Smooth muscle cell (in vitro differentiated cells): Measurements from ENCODE around the gene IKBKG. TPM values are rescaled to one million over a fixed set of nuclear protein-coding genes. Genes with fewer than 3 reads are reported as not detected.
A peak's percentile ranks its signal among the peaks of the same experiment; 100 is the strongest.
"Not testable (repeated sequence)": the region's sequence is repeated elsewhere in the genome, so short reads cannot be mapped to it uniquely, and the experiment has no call there.

Experiments used
- DNase-seq: peaks from one replicate; lab custom pipeline; 2025; ENCODE audit not compliant: unreplicated experiment; lab: John Stamatoyannopoulos, UW
- H2AFZ ChIP-seq: fragments of 200-600 bp; sonication (generic); 2 replicates; pipeline ENCODE4 v1.6.0; 2016; ENCODE audit warnings: antibody characterized with exemption, low read depth, mild to moderate bottlenecking
- H3F3A ChIP-seq: fragments of 200-600 bp; sonication (generic); 2 replicates; pipeline ENCODE4 v1.6.0; 2017; ENCODE audit warnings: antibody characterized with exemption, low read depth
- H3K27ac ChIP-seq: fragments of 200-600 bp; sonication (generic); 2 replicates; pipeline ENCODE4 v1.5.1; 2016; ENCODE audit warnings: low read depth, mild to moderate bottlenecking
- H3K27me3 ChIP-seq: fragments of 200-600 bp; sonication (generic); 2 replicates; pipeline ENCODE4 v1.6.1; 2016; ENCODE audit warnings: low read depth, mild to moderate bottlenecking
- H3K36me3 ChIP-seq: fragments of 200-600 bp; sonication (generic); 2 replicates; pipeline ENCODE4 v1.5.1; 2016; ENCODE audit warnings: low read depth
- H3K4me1 ChIP-seq: fragments of 200-600 bp; sonication (generic); 2 replicates; pipeline ENCODE4 v1.5.1; 2016; ENCODE audit warnings: low read depth
- H3K4me2 ChIP-seq: fragments of 200-600 bp; sonication (generic); 2 replicates; pipeline ENCODE4 v1.6.0; 2016; ENCODE audit warnings: mild to moderate bottlenecking
- H3K4me3 ChIP-seq: fragments of 200-600 bp; sonication (generic); 2 replicates; pipeline ENCODE4 v1.5.1; 2016; ENCODE audit warnings: mild to moderate bottlenecking
- H3K79me2 ChIP-seq: fragments of 200-600 bp; sonication (generic); 2 replicates; pipeline ENCODE4 v1.6.0; 2016; ENCODE audit warnings: low read depth, mild to moderate bottlenecking
- H3K9ac ChIP-seq: fragments of 200-600 bp; sonication (generic); 2 replicates; pipeline ENCODE4 v1.6.0; 2016; ENCODE audit warnings: low read depth
- H3K9me3 ChIP-seq: fragments of 200-600 bp; sonication (generic); replicated peaks from 2 replicates; pipeline ENCODE4 v1.5.1; 2016; ENCODE audit warnings: low read depth
- H4K20me1 ChIP-seq: fragments of 200-600 bp; sonication (generic); 2 replicates; pipeline ENCODE4 v1.6.0; 2016; ENCODE audit warnings: low read depth
- WGBS: methylation state at CpG from one replicate; pipeline ENCODE4 v1.1.7; 2016; ENCODE audit warnings: low lambda C conversion rate; 5-methylcytosine and 5-hydroxymethylcytosine counted together
- polyA plus RNA-seq: library from polyadenylated mRNA; unstranded; fragments of >200 nt; fragmentation: Nextera tagmentation; extraction: Ambion mirVana; gene quantifications from 2 replicates; pipeline ENCODE4 v1.2.1, GENCODE V29; 2016
- total RNA-seq: library from RNA; depleted of rRNA; stranded (reverse); fragments of >200 nt; gene quantifications from 2 replicates; pipeline ENCODE4 v1.2.3, GENCODE V29; 2014
- TF ChIP-seq, protein P1 (sequence below): fragments of 200-600 bp; sonication (generic); IDR thresholded peaks from 2 replicates; pipeline ENCODE4 v1.5.1; 2017; ENCODE audit warnings: borderline replicate concordance, mild to moderate bottlenecking, antibody characterized with exemption; ENCODE audit not compliant: insufficient read depth, poor library complexity, severe bottlenecking

The IKBKG gene
- total and polyA plus RNA-seq, 2 experiments from 2014 or later: 12.5 to 25.4 TPM

DNA sequence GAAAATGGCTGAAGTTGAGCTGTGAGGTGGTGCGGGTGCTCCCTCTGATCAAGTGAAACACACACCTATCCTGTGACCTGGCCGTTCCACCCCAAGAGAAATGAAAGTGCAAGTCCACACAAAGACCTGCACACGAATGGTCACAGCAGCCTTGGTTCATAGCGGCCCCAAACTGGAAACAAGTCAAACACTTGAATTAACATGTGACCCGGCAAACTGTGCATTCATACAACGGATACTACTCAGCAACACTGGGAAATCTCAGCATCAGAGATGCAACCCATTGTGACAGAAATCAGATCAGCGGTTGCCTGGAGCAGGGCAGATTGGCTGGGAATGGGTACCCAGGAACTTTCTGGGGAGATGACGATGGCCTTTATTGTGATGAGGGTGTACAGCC, 8.3 kb upstream of the IKBKG start:
- TF ChIP-seq, protein P1, sequence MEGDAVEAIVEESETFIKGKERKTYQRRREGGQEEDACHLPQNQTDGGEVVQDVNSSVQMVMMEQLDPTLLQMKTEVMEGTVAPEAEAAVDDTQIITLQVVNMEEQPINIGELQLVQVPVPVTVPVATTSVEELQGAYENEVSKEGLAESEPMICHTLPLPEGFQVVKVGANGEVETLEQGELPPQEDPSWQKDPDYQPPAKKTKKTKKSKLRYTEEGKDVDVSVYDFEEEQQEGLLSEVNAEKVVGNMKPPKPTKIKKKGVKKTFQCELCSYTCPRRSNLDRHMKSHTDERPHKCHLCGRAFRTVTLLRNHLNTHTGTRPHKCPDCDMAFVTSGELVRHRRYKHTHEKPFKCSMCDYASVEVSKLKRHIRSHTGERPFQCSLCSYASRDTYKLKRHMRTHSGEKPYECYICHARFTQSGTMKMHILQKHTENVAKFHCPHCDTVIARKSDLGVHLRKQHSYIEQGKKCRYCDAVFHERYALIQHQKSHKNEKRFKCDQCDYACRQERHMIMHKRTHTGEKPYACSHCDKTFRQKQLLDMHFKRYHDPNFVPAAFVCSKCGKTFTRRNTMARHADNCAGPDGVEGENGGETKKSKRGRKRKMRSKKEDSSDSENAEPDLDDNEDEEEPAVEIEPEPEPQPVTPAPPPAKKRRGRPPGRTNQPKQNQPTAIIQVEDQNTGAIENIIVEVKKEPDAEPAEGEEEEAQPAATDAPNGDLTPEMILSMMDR: no peak
- Histone ChIP-seq H3K9me3 (no peaks in the 10 kb centered on the region), H3F3A (no peaks in the 10 kb centered on the region), H3K9ac (no peak overlapping the region), H3K4me1 (no peaks in the 10 kb centered on the region), H3K27me3 (no peaks in the 10 kb centered on the region), H3K4me3 (no peak overlapping the region), H3K27ac (no peak overlapping the region), H3K79me2 (no peaks in the 10 kb centered on the region), H3K4me2 (no peak overlapping the region), H3K36me3 (no peaks in the 10 kb centered on the region), H2AFZ (no peak overlapping the region), H4K20me1 (no peaks in the 10 kb centered on the region)
- DNase-seq: no peak
- 85% methylated on average over 8 of the region's 8 CpGs for WGBS

DNA sequence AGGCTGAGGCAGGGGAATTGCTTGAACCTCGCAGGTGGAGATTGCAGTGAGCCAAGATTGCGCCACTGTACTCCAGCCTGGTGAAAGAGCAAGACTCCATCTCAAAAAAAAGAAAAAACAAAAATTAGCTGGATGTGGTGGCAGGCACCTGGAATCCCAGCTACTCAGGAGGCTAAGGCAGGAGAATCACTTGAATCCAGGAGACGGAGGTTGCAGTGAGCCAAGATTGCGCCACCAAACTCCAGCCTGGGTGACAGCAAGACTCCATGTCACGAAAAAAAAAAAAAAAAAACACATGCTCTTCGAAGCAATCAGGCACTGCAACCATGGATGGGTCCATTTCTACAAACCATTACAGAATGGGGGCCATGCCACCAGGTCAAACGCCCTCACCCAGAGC, 7.1 kb upstream of the IKBKG start:
- H4K20me1 ChIP-seq, H3K9ac ChIP-seq, H3K4me2 ChIP-seq, H3K9me3 ChIP-seq, H3K27me3 ChIP-seq, H3K36me3 ChIP-seq, H3K79me2 ChIP-seq, DNase-seq, H2AFZ ChIP-seq, H3K4me3 ChIP-seq, H3K4me1 ChIP-seq, H3F3A ChIP-seq: not testable (repeated sequence)
- WGBS: 77% methylated on average over 7 of the region's 7 CpGs
- H3K27ac ChIP-seq: peak overlapping the region; percentile 79

GRCh38 chrX:154540897-154541535, 6.4 kb upstream of the IKBKG start:
- H2AFZ ChIP-seq: no peak overlapping the region
- no peaks in the 10 kb centered on the region for H3F3A ChIP-seq
- 81% methylated on average over 19 of the region's 19 CpGs for WGBS
- no peaks in the 10 kb centered on the region for H3K36me3 ChIP-seq
- no peaks in the 10 kb centered on the region for H3K4me1 ChIP-seq
- no peaks in the 10 kb centered on the region for H4K20me1 ChIP-seq
- H3K9ac ChIP-seq: peak overlapping the region; percentile 50
- no peak overlapping the region for H3K4me3 ChIP-seq
- no peaks in the 10 kb centered on the region for H3K9me3 ChIP-seq
- peak overlapping the region; percentile 79 for H3K27ac ChIP-seq
- no peak for DNase-seq
- TF ChIP-seq, protein P1: no peak
- no peaks in the 10 kb centered on the region for H3K27me3 ChIP-seq
- H3K4me2 ChIP-seq: peak overlapping the region; percentile 48
- H3K79me2 ChIP-seq: peaks cover 5% of the 10 kb centered on the region

DNA sequence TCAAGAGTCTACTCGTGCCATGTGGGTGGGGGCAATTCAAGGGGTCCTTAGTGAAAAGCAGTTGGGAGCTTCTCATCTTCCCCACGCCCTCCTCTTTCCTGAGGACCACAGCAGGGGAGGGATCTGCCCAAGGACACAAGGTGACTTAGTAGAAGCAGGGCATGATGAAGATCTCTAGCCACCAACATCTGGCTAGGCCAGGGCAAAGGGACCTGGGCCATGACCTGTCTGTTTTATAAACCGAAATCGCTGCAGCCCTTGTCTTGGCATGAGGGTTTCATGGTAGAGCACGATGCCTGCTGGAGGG, 5.9 kb upstream of the IKBKG start:
- Histone ChIP-seq H3K4me1 (no peaks in the 10 kb centered on the region), H2AFZ (no peak overlapping the region), H3K4me2 (peak overlapping the region; percentile 48), H3K27ac (peak overlapping the region; percentile 79), H3K79me2 (peaks cover 10% of the 10 kb centered on the region), H3K36me3 (no peaks in the 10 kb centered on the region), H3K4me3 (no peak overlapping the region), H3K9ac (peak overlapping the region; percentile 50), H3K27me3 (no peaks in the 10 kb centered on the region), H3K9me3 (no peaks in the 10 kb centered on the region), H3F3A (no peaks in the 10 kb centered on the region), H4K20me1 (no peaks in the 10 kb centered on the region)
- TF ChIP-seq, protein P1: no peak
- 79% methylated on average over 5 of the region's 5 CpGs for WGBS
- no peak for DNase-seq
